H1 (cell line): ENCODE measurements around the gene DFFA. TPM values are rescaled to one million over a fixed set of nuclear protein-coding genes. Genes with fewer than 3 reads are reported as not detected.
A peak's percentile ranks its signal among the peaks of the same experiment; 100 is the strongest.

Experiments used
- CTCF ChIA-PET: fragments of 300-600 bp; sonication (Branson Sonifier 250); formaldehyde crosslinking; loops from one replicate; lab custom pipeline; 2021; ENCODE audit not compliant: partially characterized antibody; lab: Charles Lee
- POLR2A ChIA-PET: fragments of 300-600 bp; sonication (Branson Sonifier 250); formaldehyde crosslinking; loops from one replicate; lab custom pipeline; 2021; ENCODE audit warnings: inconsistent platforms; ENCODE audit not compliant: partially characterized antibody; lab: Charles Lee
- DNase-seq, 2 experiments: peaks; one replicate each; pipeline versions ENCODE4 v3.0.0 to v3.0.0-alpha.2; 2010 to 2022; ENCODE audit warnings: low spot score in 2 of 2, low read depth in 1 of 2, mixed read lengths in 1 of 2
- FAIRE-seq: peaks from 2 replicates; lab custom pipeline; 2011; peaks lifted over from hg19 to GRCh38; lab: Jason Lieb, UNC
- H2AFZ ChIP-seq: 2 replicates; pipeline ENCODE4 v1.8.1; 2012; ENCODE audit warnings: low read length, inconsistent platforms
- H2AK5ac ChIP-seq: 2 replicates; pipeline ENCODE4 v1.6.1; 2013; ENCODE audit warnings: low read depth, low read length
- H2BK120ac ChIP-seq: replicated peaks from 2 replicates; pipeline ENCODE3; 2013; ENCODE audit warnings: low read depth, low read length, inconsistent platforms
- H2BK12ac ChIP-seq: 2 replicates; pipeline ENCODE4 v1.6.1; 2013; ENCODE audit warnings: low read depth, low read length
- H2BK15ac ChIP-seq: 2 replicates; pipeline ENCODE4 v1.6.1; 2013; ENCODE audit warnings: low read length
- H2BK20ac ChIP-seq: 2 replicates; pipeline ENCODE4 v1.6.1; 2013; ENCODE audit warnings: low read length
- H2BK5ac ChIP-seq: 2 replicates; pipeline ENCODE4 v1.6.1; 2013; ENCODE audit warnings: low read depth, low read length
- H3K14ac ChIP-seq: 2 replicates; pipeline ENCODE4 v1.6.1; 2013; ENCODE audit warnings: inconsistent platforms; ENCODE audit not compliant: insufficient read length
- H3K18ac ChIP-seq: 2 replicates; pipeline ENCODE4 v1.6.1; 2013; ENCODE audit warnings: low read length; ENCODE audit errors: extremely low read depth
- H3K23ac ChIP-seq: 2 replicates; pipeline ENCODE4 v1.6.1; 2013; ENCODE audit warnings: inconsistent platforms; ENCODE audit not compliant: insufficient read length
- H3K23me2 ChIP-seq: 2 replicates; pipeline ENCODE4 v1.6.1; 2013; ENCODE audit warnings: low read depth, low read length
- H3K27ac ChIP-seq: 2 replicates; pipeline ENCODE4 v1.6.1; 2011; ENCODE audit warnings: low read depth, low read length, inconsistent platforms
- H3K27me3 ChIP-seq, 4 experiments: replicated peaks in 1 of 4; 1 replicate in 1 of 4; 2 replicates in 3 of 4; pipeline versions ENCODE4 v1.6.1 to v1.8.1; 2011 to 2013; ENCODE audit warnings: low read length in 3 of 4, mild to moderate bottlenecking in 3 of 4, inconsistent platforms in 2 of 4, mixed read lengths in 2 of 4, moderate library complexity in 1 of 4; ENCODE audit not compliant: control insufficient read depth in 3 of 4, insufficient read depth in 3 of 4; ENCODE audit errors: extremely low read depth in 1 of 4
- H3K36me3 ChIP-seq, 4 experiments: 2 replicates each; pipeline versions ENCODE4 v1.6.1 to v1.8.1; 2011 to 2013; ENCODE audit warnings: mild to moderate bottlenecking in 4 of 4, low read length in 3 of 4, moderate library complexity in 2 of 4, control low read depth in 1 of 4, inconsistent platforms in 1 of 4; ENCODE audit not compliant: insufficient read depth in 4 of 4, control insufficient read depth in 2 of 4
- H3K4ac ChIP-seq: replicated peaks from 2 replicates; pipeline ENCODE3; 2013; ENCODE audit warnings: low read length, low read depth, mixed read lengths, inconsistent platforms; ENCODE audit not compliant: insufficient read length
- H3K4me1 ChIP-seq, 4 experiments: replicated peaks in 1 of 4; 1 replicate in 1 of 4; 2 replicates in 3 of 4; pipeline versions ENCODE4 v1.6.1 to v1.8.1; 2011 to 2013; ENCODE audit warnings: low read length in 3 of 4, inconsistent platforms in 2 of 4, mixed read lengths in 1 of 4; ENCODE audit not compliant: insufficient read depth in 4 of 4, control insufficient read depth in 3 of 4
- H3K4me2 ChIP-seq, 2 experiments: 2 replicates each; pipeline versions ENCODE4 v1.6.1 to v1.8.1; 2011 to 2013; ENCODE audit warnings: low read depth in 2 of 2, low read length in 2 of 2, control low read depth in 1 of 2, inconsistent platforms in 1 of 2, mild to moderate bottlenecking in 1 of 2; ENCODE audit not compliant: insufficient read depth in 1 of 2
- H3K4me3 ChIP-seq, 4 experiments: fragments of 200-600, 300-600 bp in 1 of 4; sonication (generic), shearing (Covaris generic), sonication (Bioruptor Twin) in 1 of 4; 2 replicates each; pipeline versions ENCODE4 v1.5.1 to v1.8.1; 2011 to 2016; ENCODE audit warnings: low read length in 4 of 4, low read depth in 3 of 4, control low read depth in 2 of 4, inconsistent platforms in 2 of 4, mild to moderate bottlenecking in 2 of 4, mixed read lengths in 1 of 4, moderate library complexity in 1 of 4; ENCODE audit not compliant: insufficient read depth in 2 of 4; ENCODE audit errors: extremely low read depth in 1 of 4
- H3K56ac ChIP-seq: replicated peaks from 2 replicates; pipeline ENCODE3; 2013; ENCODE audit warnings: low read depth, mild to moderate bottlenecking, mixed read lengths, low read length, inconsistent platforms; ENCODE audit not compliant: insufficient read length
- H3K79me1 ChIP-seq: 2 replicates; pipeline ENCODE4 v1.6.1; 2013; ENCODE audit warnings: low read depth, low read length, control low read depth
- H3K79me2 ChIP-seq, 2 experiments: 2 replicates each; pipeline versions ENCODE4 v1.6.1 to v1.8.1; 2012 to 2013; ENCODE audit warnings: low read length in 2 of 2, mild to moderate bottlenecking in 2 of 2, inconsistent platforms in 1 of 2; ENCODE audit not compliant: insufficient read depth in 2 of 2, control insufficient read depth in 1 of 2
- H3K9ac ChIP-seq, 4 experiments: replicated peaks in 1 of 4; 1 replicate in 1 of 4; 2 replicates in 3 of 4; pipeline versions ENCODE4 v1.6.1 to v1.8.1; 2011 to 2013; ENCODE audit warnings: low read depth in 3 of 4, low read length in 3 of 4, control low read depth in 2 of 4, mild to moderate bottlenecking in 2 of 4, moderate library complexity in 2 of 4, inconsistent platforms in 1 of 4; ENCODE audit errors: extremely low read depth in 1 of 4
- H3K9me3 ChIP-seq, 2 experiments: 2 replicates each; pipeline versions ENCODE4 v1.6.1 to v1.8.1; 2012 to 2013; ENCODE audit warnings: mild to moderate bottlenecking in 2 of 2, moderate library complexity in 2 of 2, control low read depth in 1 of 2, inconsistent platforms in 1 of 2, low read depth in 1 of 2, low read length in 1 of 2, mixed read lengths in 1 of 2; ENCODE audit not compliant: insufficient read depth in 2 of 2
- H4K20me1 ChIP-seq, 2 experiments: replicated peaks in 1 of 2; 2 replicates each; pipeline versions ENCODE3 to v1.8.1; 2011 to 2013; ENCODE audit warnings: inconsistent platforms in 2 of 2, low read length in 2 of 2, mild to moderate bottlenecking in 1 of 2; ENCODE audit not compliant: insufficient read depth in 2 of 2, control insufficient read depth in 1 of 2
- H4K5ac ChIP-seq: 2 replicates; pipeline ENCODE4 v1.6.1; 2013; ENCODE audit warnings: low read length, low read depth, mixed read lengths, inconsistent platforms; ENCODE audit not compliant: insufficient read length
- H4K8ac ChIP-seq: 2 replicates; pipeline ENCODE4 v1.8.0; 2013; ENCODE audit warnings: mild to moderate bottlenecking, moderate library complexity, low read length, inconsistent platforms; ENCODE audit not compliant: insufficient read depth; ENCODE audit errors: extremely low read depth
- H4K91ac ChIP-seq: replicated peaks from 2 replicates; pipeline ENCODE3; 2013; ENCODE audit warnings: low read length, mixed read lengths, inconsistent platforms; ENCODE audit not compliant: insufficient read length
- ATF2 ChIP-seq: IDR thresholded peaks from 2 replicates; pipeline ENCODE4 v1.6.1; 2012; ENCODE audit warnings: low read length, inconsistent platforms
- CEBPB ChIP-seq: IDR thresholded peaks from 2 replicates; pipeline ENCODE4 v1.6.1; 2012; ENCODE audit warnings: low read depth, low read length
- CHD2 ChIP-seq: IDR thresholded peaks from 2 replicates; pipeline ENCODE4 v1.6.1; 2012; ENCODE audit warnings: low read length, improper control_type of control experiment
- CREB1 ChIP-seq: IDR thresholded peaks from 2 replicates; pipeline ENCODE4 v1.6.1; 2012; ENCODE audit warnings: inconsistent platforms
- EZH2 ChIP-seq: fragments of 200-600 bp; sonication (generic); IDR thresholded peaks from 2 replicates; pipeline ENCODE4 v1.7.1; 2012; ENCODE audit warnings: low read depth, mild to moderate bottlenecking, moderate library complexity, low read length, inconsistent platforms; ENCODE audit not compliant: severe bottlenecking
- HDAC2 ChIP-seq, 2 experiments: fragments of 300-600 bp in 1 of 2; sonication (generic) in 1 of 2; IDR thresholded peaks; 2 replicates each; pipeline ENCODE4 v1.6.1; 2011 to 2012; ENCODE audit warnings: low read depth in 2 of 2, low read length in 2 of 2, mild to moderate bottlenecking in 2 of 2, moderate library complexity in 2 of 2, borderline replicate concordance in 1 of 2, inconsistent platforms in 1 of 2
- POU5F1 ChIP-seq: IDR thresholded peaks from 2 replicates; pipeline ENCODE4 v1.6.1; 2011; ENCODE audit warnings: low read depth, mild to moderate bottlenecking, low read length, moderate library complexity
- RBBP5 ChIP-seq: IDR thresholded peaks from 2 replicates; pipeline ENCODE4 v1.7.1; 2012; ENCODE audit warnings: low read depth, mild to moderate bottlenecking, inconsistent platforms, low read length, moderate library complexity, borderline replicate concordance
- SIRT6 ChIP-seq: IDR thresholded peaks from one replicate; pipeline ENCODE4 v1.7.1; 2012; ENCODE audit warnings: low read length, inconsistent platforms
- SP1 ChIP-seq: IDR thresholded peaks from 2 replicates; pipeline ENCODE4 v1.6.1; 2011; ENCODE audit warnings: low read depth, low read length
- YY1 ChIP-seq: IDR thresholded peaks from 2 replicates; pipeline ENCODE4 v1.6.1; 2011; ENCODE audit warnings: low read depth, mild to moderate bottlenecking, low read length
- WGBS, 2 experiments: shearing (Covaris generic) in 1 of 2; methylation state at CpG; one replicate each; pipeline versions ENCODE4 v1.1.6 to v1.1.7; 2013 to 2015; ENCODE audit warnings: low lambda C conversion rate in 2 of 2, mixed read lengths in 2 of 2, inconsistent platforms in 1 of 2, low coverage in 1 of 2, missing lambda C conversion rate in 1 of 2; ENCODE audit not compliant: insufficient replicate concordance in 2 of 2, insufficient coverage in 1 of 2, insufficient read length in 1 of 2; ENCODE audit errors: extremely low coverage in 1 of 2, missing lambda C conversion rate in 1 of 2; 5-methylcytosine and 5-hydroxymethylcytosine counted together
- polyA plus RNA-seq, 7 experiments: library from polyadenylated mRNA; depleted of rRNA in 3 of 7; stranded (reverse) in 5 of 7; unstranded in 2 of 7; fragments of >200 nt in 5 of 7; fragments of 200-250 nt in 2 of 7; gene quantifications; 1 replicate in 5 of 7; 2 replicates in 1 of 7; 4 replicates in 1 of 7; pipeline versions ENCODE4 v1.2.1 to v1.2.3, GENCODE V29; 2011 to 2013; ENCODE audit warnings: missing spikeins in 2 of 7, mixed read lengths in 2 of 7
- total RNA-seq: library from RNA; stranded (reverse); fragmentation: NEBNext Ultra II Directional; extraction: Animal tissue kit (Norgen Biotek cat#: 25700); gene quantifications from 2 replicates; pipeline ENCODE4 v1.2.1, GENCODE V29; 2021

The DFFA gene
- total and polyA plus RNA-seq, 2 of the 8 experiments (the other 6 are each of a cell fraction or from before 2014, with no cell fraction given): 34.3 to 79.9 TPM

- FAIRE-seq (no peak), DNase-seq (no peak)
- WGBS, 2 experiments: 87% methylated on average over 6 of the region's 6 CpGs; no CpG with 5 or more reads in 1 of the 2 experiments
- Histone ChIP-seq H3K14ac (no peak overlapping the region), H3K27me3 (no peaks in the 10 kb centered on the region), H2BK12ac (no peak overlapping the region), H4K5ac (no peak overlapping the region), H2BK15ac (peak overlapping the region; percentile 32; the same call in 1 of the 2 replicates), H3K4me1 (peaks cover 12 to 21% (median 18%) of the 10 kb centered on the region in 4 experiments), H3K18ac (no peak overlapping the region), H4K8ac (no peak overlapping the region), H3K9ac (no peak overlapping the region), H2BK5ac (no peak overlapping the region), H3K27ac (no peak overlapping the region), H3K79me1 (peaks cover 15% of the 10 kb centered on the region), H4K20me1 (peaks cover 1 to 8% of the 10 kb centered on the region in 2 experiments), H3K79me2 (peaks cover 0 to 44% of the 10 kb centered on the region in 2 experiments; a peak in 1 of 4 replicates), H2AK5ac (no peak overlapping the region; the same call in 1 of the 2 replicates), H4K91ac (no peak overlapping the region), H2BK120ac (no peak overlapping the region), H2BK20ac (no peak overlapping the region), H3K4me2 (no peak overlapping the region), H3K4me3 (no peak overlapping the region), H3K9me3 (no peaks in the 10 kb centered on the region), H2AFZ (no peak overlapping the region), H3K4ac (no peak overlapping the region), H3K23ac (no peak overlapping the region), H3K36me3 (no peaks in the 10 kb centered on the region), H3K23me2 (no peaks in the 10 kb centered on the region; the same call in 1 of the 2 replicates), H3K56ac (no peak overlapping the region)
- ChIA-PET CTCF (interaction anchor here (0.6 to 9.4 kb wide), 4 partner anchors 8 to 394 kb away, joined by 3 to 58 read pairs (median 18); no protein-coding TSS in a partner anchor), POLR2A (interaction anchor here (0.6 to 1.3 kb wide), 2 partner anchors 9 to 363 kb away, joined by 3 to 4 read pairs; no protein-coding TSS in a partner anchor)
- TF ChIP-seq CEBPB (no peak), POU5F1 (no peak), SIRT6 (no peak), HDAC2 (IDR thresholded peaks at IDR 0.05; ENCODE audit: borderline replicate concordance in 1 of 2, low read depth in 2 of 2, low read length in 2 of 2) (no peak), YY1 (no peak), EZH2 (no peak), ATF2 (no peak), RBBP5 (no peak), SP1 (no peak), CHD2 (no peak), CREB1 (no peak)
Measured at GRCh38 chr1:10515976-10516750, 43.8 kb upstream of the DFFA start.
